ENCODE measurements around the gene FGF23. TPM values are rescaled to one million over a fixed set of nuclear protein-coding genes. Genes with fewer than 3 reads are reported as not detected.

Gene FGF23
- total RNA-seq, 1 experiment from 2014 or later = not detected

DNA sequence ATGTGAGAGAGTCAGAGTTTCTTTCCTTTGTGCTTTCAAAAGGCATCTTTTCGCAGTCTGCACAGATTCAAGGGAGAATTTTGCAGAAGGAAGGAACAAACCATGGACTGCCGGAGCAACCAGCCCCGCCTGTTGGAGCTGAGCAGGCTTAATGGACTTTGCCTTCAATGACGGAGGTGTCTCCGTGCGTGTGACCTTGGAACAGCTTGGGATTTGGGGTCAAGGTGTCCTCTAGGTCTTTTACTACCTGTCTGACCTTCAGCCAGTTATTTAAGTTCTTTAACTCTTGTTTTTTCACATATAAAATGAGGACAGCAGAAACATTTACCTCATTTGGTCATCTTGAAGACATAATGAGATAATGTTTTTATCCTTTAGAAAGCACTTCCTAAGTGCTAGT lies 4.1 kb downstream of the FGF23 start:
- TF ChIP-seq ZNF274 (IDR thresholded peaks at IDR 0.05; ENCODE audit: low read depth, low read length) (no peak), POLR2A (IDR thresholded peaks at IDR 0.05; ENCODE audit: borderline replicate concordance, extremely low read depth, insufficient read depth, insufficient read length) (no peak), RAD21 (IDR thresholded peaks at IDR 0.05; ENCODE audit: low read depth) (no peak), EZH2 (IDR thresholded peaks at IDR 0.05) (no peak), SP1 (IDR thresholded peaks at IDR 0.05; ENCODE audit: low read depth) (no peak), ZFX (IDR thresholded peaks at IDR 0.05) (no peak)
- ATAC-seq = no peak
- Histone ChIP-seq H3K9ac (ENCODE audit: low read length) (no peak overlapping the region), H3K4me2 (ENCODE audit: low read length) (no peak overlapping the region), H3K27ac (ENCODE audit: low read depth, low read length) (no peak overlapping the region), H3K4me3 (replicated peaks in 1 of 2; ENCODE audit: low read depth in 1 of 2, low read length in 2 of 2) (no peak overlapping the region), H3K27me3 (ENCODE audit: insufficient read depth, low read length) (peaks cover 66% of the 10 kb centered on the region), H3K9me3 (ENCODE audit: control insufficient read depth in 1 of 2, insufficient read depth in 1 of 2, low read depth in 1 of 2, low read length in 2 of 2) (no peaks in the 10 kb centered on the region), H3K4me1 (ENCODE audit: control insufficient read depth in 1 of 2, insufficient read depth in 2 of 2, low read length in 2 of 2) (no peaks in the 10 kb centered on the region; a peak in 1 of 4 replicates), H2AFZ (ENCODE audit: low read depth, low read length, poor library complexity, severe bottlenecking) (no peak overlapping the region), H3K79me2 (ENCODE audit: insufficient read depth, low read length) (no peaks in the 10 kb centered on the region), H4K20me1 (ENCODE audit: insufficient read depth) (no peaks in the 10 kb centered on the region), H3K36me3 (ENCODE audit: control insufficient read depth in 1 of 2, insufficient read depth in 2 of 2, low read length in 2 of 2) (no peaks in the 10 kb centered on the region), H3K9me2 (ENCODE audit: insufficient read depth) (no peaks in the 10 kb centered on the region)
- no peak for DNase-seq (ENCODE audit: low read depth, low spot score)
- intact Hi-C loops (cut with micrococcal nuclease) = no loop called here
- POLR2A ChIA-PET = no interaction called here
- CTCF ChIA-PET = no interaction called here
- no TSS peak for BruUV-seq (replicated peaks)
- RAD21 ChIA-PET (ENCODE audit: low non-redundant PET in 1 of 2, low total read pairs in 2 of 2, uncharacterized antibody in 2 of 2, unreplicated experiment in 2 of 2) = no interaction called here

GRCh38 chr12:4372653-4373052 lies 6.9 kb downstream of the FGF23 start:
- Histone ChIP-seq H3K4me1 (ENCODE audit: control insufficient read depth in 1 of 2, insufficient read depth in 2 of 2, low read length in 2 of 2) (no peaks in the 10 kb centered on the region), H3K9me2 (ENCODE audit: insufficient read depth) (no peaks in the 10 kb centered on the region), H3K9me3 (ENCODE audit: control insufficient read depth in 1 of 2, insufficient read depth in 1 of 2, low read depth in 1 of 2, low read length in 2 of 2) (no peaks in the 10 kb centered on the region), H4K20me1 (ENCODE audit: insufficient read depth) (no peaks in the 10 kb centered on the region), H3K4me2 (ENCODE audit: low read length) (no peak overlapping the region), H3K4me3 (replicated peaks in 1 of 2; ENCODE audit: low read depth in 1 of 2, low read length in 2 of 2) (no peak overlapping the region), H3K79me2 (ENCODE audit: insufficient read depth, low read length) (no peaks in the 10 kb centered on the region), H2AFZ (ENCODE audit: low read depth, low read length, poor library complexity, severe bottlenecking) (no peak overlapping the region), H3K27ac (ENCODE audit: low read depth, low read length) (no peak overlapping the region), H3K36me3 (ENCODE audit: control insufficient read depth in 1 of 2, insufficient read depth in 2 of 2, low read length in 2 of 2) (no peaks in the 10 kb centered on the region), H3K27me3 (ENCODE audit: insufficient read depth, low read length) (peaks cover 53% of the 10 kb centered on the region), H3K9ac (ENCODE audit: low read length) (no peak overlapping the region)
- ChIA-PET CTCF (no interaction called here), RAD21 (ENCODE audit: low non-redundant PET in 1 of 2, low total read pairs in 2 of 2, uncharacterized antibody in 2 of 2, unreplicated experiment in 2 of 2) (no interaction called here), POLR2A (no interaction called here)
- DNase-seq (ENCODE audit: low read depth, low spot score) (no peak), ATAC-seq (no peak)
- no peak for TF ChIP-seq FOSL1 (IDR thresholded peaks at IDR 0.05; ENCODE audit: low read depth)
- no peak for TF ChIP-seq EZH2 (IDR thresholded peaks at IDR 0.05)
- TF ChIP-seq, protein P1, sequence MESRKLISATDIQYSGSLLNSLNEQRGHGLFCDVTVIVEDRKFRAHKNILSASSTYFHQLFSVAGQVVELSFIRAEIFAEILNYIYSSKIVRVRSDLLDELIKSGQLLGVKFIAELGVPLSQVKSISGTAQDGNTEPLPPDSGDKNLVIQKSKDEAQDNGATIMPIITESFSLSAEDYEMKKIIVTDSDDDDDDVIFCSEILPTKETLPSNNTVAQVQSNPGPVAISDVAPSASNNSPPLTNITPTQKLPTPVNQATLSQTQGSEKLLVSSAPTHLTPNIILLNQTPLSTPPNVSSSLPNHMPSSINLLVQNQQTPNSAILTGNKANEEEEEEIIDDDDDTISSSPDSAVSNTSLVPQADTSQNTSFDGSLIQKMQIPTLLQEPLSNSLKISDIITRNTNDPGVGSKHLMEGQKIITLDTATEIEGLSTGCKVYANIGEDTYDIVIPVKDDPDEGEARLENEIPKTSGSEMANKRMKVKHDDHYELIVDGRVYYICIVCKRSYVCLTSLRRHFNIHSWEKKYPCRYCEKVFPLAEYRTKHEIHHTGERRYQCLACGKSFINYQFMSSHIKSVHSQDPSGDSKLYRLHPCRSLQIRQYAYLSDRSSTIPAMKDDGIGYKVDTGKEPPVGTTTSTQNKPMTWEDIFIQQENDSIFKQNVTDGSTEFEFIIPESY (IDR thresholded peaks at IDR 0.05; ENCODE audit: extremely low read depth, insufficient replicate concordance, low read length) = no peak
- no peak for TF ChIP-seq JUND (IDR thresholded peaks at IDR 0.05)
- TF ChIP-seq CTCF (IDR thresholded peaks at IDR 0.05 in 2 of 3, conservative IDR thresholded peaks at IDR 0.05 in 1 of 3; ENCODE audit: borderline replicate concordance in 1 of 3, insufficient read depth in 1 of 3, low read depth in 2 of 3, low read length in 2 of 3) = no peak
- TF ChIP-seq CBX3 (IDR thresholded peaks at IDR 0.05; ENCODE audit: low read depth) = no peak
- TF ChIP-seq SRF (IDR thresholded peaks at IDR 0.05; ENCODE audit: low read depth) = no peak
- no peak for TF ChIP-seq EZH2phosphoT487 (IDR thresholded peaks at IDR 0.05; ENCODE audit: borderline replicate concordance)
- no peak for TF ChIP-seq SIN3A (IDR thresholded peaks at IDR 0.05; ENCODE audit: low read depth)
- no peak for TF ChIP-seq SP1 (IDR thresholded peaks at IDR 0.05; ENCODE audit: low read depth)
- no peak for TF ChIP-seq ELF1 (IDR thresholded peaks at IDR 0.05; ENCODE audit: borderline replicate concordance, low read depth)
- TF ChIP-seq ATF3 (IDR thresholded peaks at IDR 0.05) = no peak
- no peak for TF ChIP-seq CEBPB (IDR thresholded peaks at IDR 0.05; ENCODE audit: low read depth)
- TF ChIP-seq EGR1 (IDR thresholded peaks at IDR 0.05; ENCODE audit: low read depth) = no peak
- TF ChIP-seq, protein P2, sequence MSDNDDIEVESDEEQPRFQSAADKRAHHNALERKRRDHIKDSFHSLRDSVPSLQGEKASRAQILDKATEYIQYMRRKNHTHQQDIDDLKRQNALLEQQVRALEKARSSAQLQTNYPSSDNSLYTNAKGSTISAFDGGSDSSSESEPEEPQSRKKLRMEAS (IDR thresholded peaks at IDR 0.05) = no peak
- no peak for TF ChIP-seq POLR2AphosphoS5 (IDR thresholded peaks at IDR 0.05; ENCODE audit: low read depth, low read length)
- intact Hi-C loops (cut with micrococcal nuclease) = no loop called here
- no TSS peak for BruUV-seq (replicated peaks)
